GM19240 (cell line): ENCODE results near the gene HOXD8.

Experiments
- DNase-seq: peaks from one replicate; pipeline ENCODE4 v3.0.0; 2011; ENCODE audit warnings: low spot score; ENCODE audit not compliant: insufficient read length

The HOXD8 gene

GRCh38 chr2:176115883-176116813 lies 13.4 kb upstream of the HOXD8 start, which contains the start of gene HOXD10:
HOXD10 (plus strand) TSS chr2:176116778; CDS start chr2:176116834, 56 bp downstream.
- no peak for DNase-seq

- no peak for DNase-seq
Observed at GRCh38 chr2:176117162-176117822, 12.2 kb upstream of the HOXD8 start.

GRCh38 chr2:176117823-176118371 lies 11.6 kb upstream of the HOXD8 start:
- no peak for DNase-seq

- no peak for DNase-seq
Observed at GRCh38 chr2:176118601-176119339, 10.7 kb upstream of the HOXD8 start.

- no peak for DNase-seq
Observed at GRCh38 chr2:176120364-176121189, 8.9 kb upstream of the HOXD8 start.

GRCh38 chr2:176121190-176122051 lies 8.1 kb upstream of the HOXD8 start:
- DNase-seq = no peak

- no peak for DNase-seq
Observed at GRCh38 chr2:176122052-176122682, 7.3 kb upstream of the HOXD8 start.

GRCh38 chr2:176122683-176123410 lies 6.7 kb upstream of the HOXD8 start, which contains the start of gene HOXD9:
HOXD9 (plus strand) TSS chr2:176122719; CDS start chr2:176122769, 50 bp downstream.
- DNase-seq = no peak

GRCh38 chr2:176123411-176124109 lies 5.9 kb upstream of the HOXD8 start:
- DNase-seq = no peak

- no peak for DNase-seq
Observed at GRCh38 chr2:176124110-176124946, 5.2 kb upstream of the HOXD8 start.

GRCh38 chr2:176124947-176125771 lies 4.3 kb upstream of the HOXD8 start:
- DNase-seq = no peak

- no peak for DNase-seq
Observed at GRCh38 chr2:176125772-176126054, 3.8 kb upstream of the HOXD8 start.

GRCh38 chr2:176126929-176127773 lies 2.4 kb upstream of the HOXD8 start:
- no peak for DNase-seq

GRCh38 chr2:176127774-176128072 lies 1.8 kb upstream of the HOXD8 start:
- no peak for DNase-seq

- DNase-seq = no peak
Observed at GRCh38 chr2:176128172-176128981, 1.1 kb upstream of the HOXD8 start.
